Heart right ventricle (tissue), 16 donors: ENCODE measurements around the gene SESN2. TPM values are rescaled to one million over a fixed set of nuclear protein-coding genes. Genes with fewer than 3 reads are reported as not detected.
A peak's percentile ranks its signal among the peaks of the same experiment; 100 is the strongest.

ENCODE experiments used
- ATAC-seq, 8 donors: fragments of 200-7000 bp; cut with Tn5 transposase; one replicate each; pipeline ENCODE4 v1.9.1; 2020; ENCODE audit warnings: mild to moderate bottlenecking in 8 of 8, moderate library complexity in 8 of 8, moderate number of reproducible peaks in 1 of 8
- DNase-seq, 2 donors: peaks; one replicate each; pipeline ENCODE4 v3.0.0-alpha.2; 2020
- H3K27ac ChIP-seq, 10 donors: fragments of 200-600 bp; sonication (generic) in 2 of 10; one replicate each; pipeline versions ENCODE4 v1.5.0 to v1.8.0; 2020 to 2022; ENCODE audit warnings: mild to moderate bottlenecking in 3 of 10
- H3K27me3 ChIP-seq, 7 donors: fragments of 200-600 bp; one replicate each; pipeline ENCODE4 v1.8.0; 2021 to 2022; ENCODE audit warnings: mild to moderate bottlenecking in 2 of 7
- H3K36me3 ChIP-seq, 9 donors: fragments of 200-600 bp; sonication (generic) in 1 of 9; one replicate each; pipeline versions ENCODE4 v1.5.0 to v1.8.0; 2020 to 2022; ENCODE audit warnings: mild to moderate bottlenecking in 2 of 9
- H3K4me1 ChIP-seq, 9 donors: fragments of 200-600 bp; sonication (generic) in 1 of 9; one replicate each; pipeline versions ENCODE4 v1.5.0 to v1.8.0; 2020 to 2022; ENCODE audit warnings: mild to moderate bottlenecking in 4 of 9
- H3K4me3 ChIP-seq, 10 donors: fragments of 200-600 bp; sonication (generic) in 2 of 10; one replicate each; pipeline versions ENCODE4 v1.5.0 to v1.8.0; 2020 to 2022; ENCODE audit warnings: mild to moderate bottlenecking in 7 of 10, moderate library complexity in 2 of 10
- H3K9me3 ChIP-seq, 11 donors: fragments of 200-600 bp in 10 of 11; sonication (generic) in 2 of 11; one replicate each; pipeline versions ENCODE4 v1.5.0 to v1.8.0; 2013 to 2022; ENCODE audit warnings: mild to moderate bottlenecking in 2 of 11, control low read depth in 1 of 11, moderate library complexity in 1 of 11
- WGBS, 2 donors: extraction: QIAGEN DNeasy Blood & Tissue Kit; methylation state at CpG; one replicate each; pipeline ENCODE4 v1.1.7; 2013; ENCODE audit warnings: inconsistent platforms in 1 of 2; 5-methylcytosine and 5-hydroxymethylcytosine counted together
- intact Hi-C, 10 donors: fragments of 100-400 bp; cut with DNase I; formaldehyde crosslinking; loops; one replicate each; pipeline versions ENCODE4 v1.11.1 to v1.14.2; 2022
- polyA plus RNA-seq, 2 donors: library from polyadenylated mRNA; stranded (reverse); fragments of 200-250 nt; gene quantifications; one replicate each; pipeline ENCODE4 v1.2.3, GENCODE V29; 2013
- total RNA-seq, 10 donors: library from RNA; stranded (reverse); fragmentation: NEBNext Ultra II Directional in 3 of 10; extraction: Animal tissue kit (Norgen Biotek cat#: 25700) in 3 of 10; gene quantifications; one replicate each; pipeline versions ENCODE4 v1.2.1 to v1.2.4, GENCODE V29; 2021 to 2023
- TF ChIP-seq, protein P1 (sequence below), 9 donors: fragments of 200-600 bp; sonication (generic) in 2 of 9; IDR thresholded peaks; one replicate each; pipeline versions ENCODE4 v1.5.0 to v1.8.0; 2021 to 2022; ENCODE audit warnings: antibody characterized with exemption in 9 of 9, mild to moderate bottlenecking in 5 of 9, moderate library complexity in 1 of 9
- donor health status: Arrhythmogenic right ventricular cardiomyopathy.
- donor health status: ischemic (EF 13 %, LVEDD 7.1; RV severe dilation, severe dysfunction).
- donor health status: healthy with polysubstance abuse.
- donor health status: DM: no; HTN: yes; CAD: no.
- donor health status: DM: no; HTN: no; CAD: no.
- donor health status: ischemic (EF 25% LVEDD 6.9; RV normal size, moderate dysfunction).
- donor health status: ischemic (EF 25% LVEDD 5.7; RV mildly dilated, moderate dysfunction).
- donor health status: healthy.
- donor health status: DM: yes; HTN: yes; CAD: no.
- donor health status: Ischemic cardiomyopathy.
- donor health status: ischemic (EF 35%, LVEDD 5.7; RV mildly dilated, moderate dysfunction).
- donor health status: nonischemic (EF 11% LVEDD 7.7; RV severe dilation, severe dysfunction).
- donor health status: DM: yes; HTN: yes; CAD: no.
- donor health status: PGD.
- donor health status: ischemic (EF 29% LVEDD 5.4; RV normal size, mild dysfunction).
- donor health status: nonischemic (EF 23%, LVEDD 6.1; RV moderate dilation, normal function).

Gene SESN2
- total and polyA plus RNA-seq, 12 donors = 1.9 to 7.9 (median 3.6) TPM

DNA sequence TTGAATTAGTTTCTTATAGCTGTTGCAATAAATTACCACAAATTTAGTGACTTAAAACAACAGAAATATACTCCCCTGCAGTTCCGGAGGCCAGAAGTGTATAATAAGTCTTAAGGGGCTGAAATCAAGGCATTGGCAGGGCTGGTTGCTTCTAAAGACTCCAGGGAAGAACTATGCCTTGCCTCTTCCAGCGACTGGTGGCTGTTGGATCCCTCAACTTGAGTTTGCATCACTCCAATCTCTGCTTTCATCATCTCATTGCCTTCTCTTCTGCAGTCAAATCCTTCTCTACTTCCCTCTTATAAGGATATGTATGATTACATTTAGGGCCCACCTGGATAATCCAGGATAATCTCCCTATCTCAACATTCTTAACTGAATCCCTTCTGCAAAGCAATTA, 50.4 kb downstream of the SESN2 start:
- intact Hi-C loops = no loop called here
- WGBS, 2 donors = 79 to 84% methylated on average over 2 of the region's 2 CpGs
- no peaks in the 10 kb centered on the region for H3K9me3 ChIP-seq
- H3K4me3 ChIP-seq = no peak overlapping the region
- H3K27me3 ChIP-seq = no peaks in the 10 kb centered on the region
- DNase-seq (no peak), ATAC-seq (no peak)
- no peak overlapping the region for H3K27ac ChIP-seq
- TF ChIP-seq, protein P1, sequence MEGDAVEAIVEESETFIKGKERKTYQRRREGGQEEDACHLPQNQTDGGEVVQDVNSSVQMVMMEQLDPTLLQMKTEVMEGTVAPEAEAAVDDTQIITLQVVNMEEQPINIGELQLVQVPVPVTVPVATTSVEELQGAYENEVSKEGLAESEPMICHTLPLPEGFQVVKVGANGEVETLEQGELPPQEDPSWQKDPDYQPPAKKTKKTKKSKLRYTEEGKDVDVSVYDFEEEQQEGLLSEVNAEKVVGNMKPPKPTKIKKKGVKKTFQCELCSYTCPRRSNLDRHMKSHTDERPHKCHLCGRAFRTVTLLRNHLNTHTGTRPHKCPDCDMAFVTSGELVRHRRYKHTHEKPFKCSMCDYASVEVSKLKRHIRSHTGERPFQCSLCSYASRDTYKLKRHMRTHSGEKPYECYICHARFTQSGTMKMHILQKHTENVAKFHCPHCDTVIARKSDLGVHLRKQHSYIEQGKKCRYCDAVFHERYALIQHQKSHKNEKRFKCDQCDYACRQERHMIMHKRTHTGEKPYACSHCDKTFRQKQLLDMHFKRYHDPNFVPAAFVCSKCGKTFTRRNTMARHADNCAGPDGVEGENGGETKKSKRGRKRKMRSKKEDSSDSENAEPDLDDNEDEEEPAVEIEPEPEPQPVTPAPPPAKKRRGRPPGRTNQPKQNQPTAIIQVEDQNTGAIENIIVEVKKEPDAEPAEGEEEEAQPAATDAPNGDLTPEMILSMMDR (IDR thresholded peaks at IDR 0.05) = no peak
- H3K36me3 ChIP-seq = no peaks in the 10 kb centered on the region
- H3K4me1 ChIP-seq = peaks cover 0 to 22% (median 0%) of the 10 kb centered on the region in 9 donors

DNA sequence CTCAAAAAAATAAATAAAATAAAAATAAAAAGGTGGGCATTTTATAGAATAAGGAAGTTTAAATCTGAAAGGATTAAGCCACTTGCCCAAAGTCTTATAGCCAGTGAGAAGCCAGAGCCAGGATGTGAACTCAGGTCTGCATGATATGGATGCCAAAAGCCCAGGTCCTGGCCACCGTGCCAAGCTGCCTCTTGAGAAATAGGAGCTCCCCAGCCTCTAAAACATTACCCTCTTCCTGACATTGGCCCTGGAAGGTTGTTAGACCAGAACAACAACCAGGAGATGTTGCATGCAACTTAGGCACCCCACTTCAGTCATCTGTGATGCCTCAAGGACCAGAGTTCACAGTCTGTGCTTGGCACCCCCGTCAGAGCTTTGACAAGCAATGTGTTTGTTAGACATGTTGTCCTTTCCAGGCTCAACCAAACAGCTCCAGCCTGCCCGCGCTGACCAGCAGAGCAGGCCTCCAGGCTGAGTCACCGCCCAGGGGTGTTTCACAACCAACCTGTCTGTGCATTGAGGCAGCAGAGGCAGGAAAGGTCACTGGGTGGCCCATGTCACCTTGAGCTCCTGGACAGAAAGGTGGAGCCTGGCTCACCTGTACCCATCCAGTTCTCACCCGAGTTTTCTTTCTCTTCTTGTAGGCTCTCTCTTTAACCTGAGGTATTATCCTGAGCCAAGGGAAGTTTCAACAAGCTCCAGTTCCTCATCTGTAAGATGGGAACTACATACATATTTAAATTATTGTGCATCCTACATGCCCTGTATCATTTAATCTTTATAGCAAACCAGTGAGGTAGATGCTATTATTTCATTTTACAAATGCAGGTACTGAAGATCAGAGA, 54.6 kb downstream of the SESN2 start:
- no peaks in the 10 kb centered on the region for H3K36me3 ChIP-seq
- DNase-seq = no peak
- H3K9me3 ChIP-seq = no peaks in the 10 kb centered on the region
- peaks cover 0 to 19% (median 0%) of the 10 kb centered on the region in 9 donors for H3K4me1 ChIP-seq
- no peak overlapping the region for H3K4me3 ChIP-seq
- intact Hi-C loops = no loop called here
- TF ChIP-seq, protein P1 (IDR thresholded peaks at IDR 0.05) = no peak
- peak in 3 of 8 donors; percentile 28 to 70 (median 40) for ATAC-seq
- H3K27me3 ChIP-seq = peaks cover 0 to 12% (median 0%) of the 10 kb centered on the region in 7 donors
- peak overlapping the region in 2 of 10 donors; percentile 2 to 76 for H3K27ac ChIP-seq
- WGBS, 2 donors = 80 to 90% methylated on average over 6 of the region's 6 CpGs

DNA sequence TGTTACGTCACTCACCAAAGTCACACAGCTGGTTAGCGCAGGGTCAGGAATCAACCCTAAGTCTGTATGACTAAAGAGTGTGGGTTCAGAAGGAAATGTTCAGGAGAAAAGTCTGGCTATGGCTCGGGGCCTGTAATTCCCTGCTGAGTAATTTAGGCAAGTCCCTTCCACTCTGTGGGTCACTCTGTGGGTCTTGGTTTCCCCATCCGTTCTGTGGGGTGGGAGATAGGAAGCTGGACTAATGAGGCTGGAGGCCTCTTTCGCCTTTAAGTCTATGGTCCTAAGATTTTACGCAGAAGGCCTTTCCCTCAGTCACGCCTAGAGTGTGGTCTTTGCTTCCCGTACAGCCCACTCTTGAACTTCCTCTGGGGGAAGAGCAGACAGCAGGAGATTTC, 55.2 kb downstream of the SESN2 start:
- no peak for DNase-seq
- Histone ChIP-seq H3K36me3 (no peaks in the 10 kb centered on the region), H3K9me3 (no peaks in the 10 kb centered on the region), H3K27me3 (peaks cover 0 to 14% (median 0%) of the 10 kb centered on the region in 7 donors), H3K4me3 (no peak overlapping the region), H3K4me1 (peaks cover 0 to 19% (median 0%) of the 10 kb centered on the region in 9 donors), H3K27ac (peak overlapping the region in 2 of 10 donors; percentile 2 to 76)
- intact Hi-C loops = no loop called here
- 69 to 70% methylated on average over 8 of the region's 8 CpGs for WGBS, 2 donors
- no peak for ATAC-seq
- TF ChIP-seq, protein P1 (IDR thresholded peaks at IDR 0.05) = no peak

DNA sequence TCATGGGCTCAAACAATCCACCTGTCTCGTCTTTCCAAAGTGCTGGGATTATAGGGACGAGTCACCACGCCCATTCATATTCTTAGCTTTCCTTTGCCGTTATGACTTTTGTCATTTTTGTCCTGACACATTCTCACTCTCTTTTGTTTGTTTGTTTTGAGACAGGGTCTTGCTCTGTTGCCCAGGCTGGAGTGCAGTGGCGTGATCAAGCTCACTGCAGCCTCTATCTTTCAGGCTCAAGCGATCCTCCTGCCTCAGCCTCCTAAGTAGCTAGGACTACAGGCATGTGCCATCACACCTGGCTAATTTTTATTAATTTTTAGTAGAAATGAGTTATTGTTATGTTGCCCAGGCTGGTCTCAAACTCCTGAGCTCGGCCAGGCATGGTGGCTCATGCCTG, 57.7 kb downstream of the SESN2 start:
- 83 to 87% methylated on average over 7 of the region's 7 CpGs for WGBS, 2 donors
- TF ChIP-seq, protein P1 (IDR thresholded peaks at IDR 0.05) = no peak
- intact Hi-C loops = no loop called here
- ATAC-seq (no peak), DNase-seq (no peak)
- Histone ChIP-seq H3K4me1 (peaks cover 0 to 19% (median 0%) of the 10 kb centered on the region in 9 donors), H3K9me3 (no peaks in the 10 kb centered on the region), H3K27ac (no peak overlapping the region), H3K36me3 (no peaks in the 10 kb centered on the region), H3K4me3 (no peak overlapping the region), H3K27me3 (peaks cover 0 to 15% (median 0%) of the 10 kb centered on the region in 7 donors)
